GM21529 (cell line): ENCODE data around the gene PRDM2.

ENCODE experiments used
- ATAC-seq: cut with Tn5 transposase; IDR thresholded peaks from one replicate; pipeline ENCODE4 v1.9.1; 2021; ENCODE audit not compliant: unreplicated experiment

Gene PRDM2

DNA sequence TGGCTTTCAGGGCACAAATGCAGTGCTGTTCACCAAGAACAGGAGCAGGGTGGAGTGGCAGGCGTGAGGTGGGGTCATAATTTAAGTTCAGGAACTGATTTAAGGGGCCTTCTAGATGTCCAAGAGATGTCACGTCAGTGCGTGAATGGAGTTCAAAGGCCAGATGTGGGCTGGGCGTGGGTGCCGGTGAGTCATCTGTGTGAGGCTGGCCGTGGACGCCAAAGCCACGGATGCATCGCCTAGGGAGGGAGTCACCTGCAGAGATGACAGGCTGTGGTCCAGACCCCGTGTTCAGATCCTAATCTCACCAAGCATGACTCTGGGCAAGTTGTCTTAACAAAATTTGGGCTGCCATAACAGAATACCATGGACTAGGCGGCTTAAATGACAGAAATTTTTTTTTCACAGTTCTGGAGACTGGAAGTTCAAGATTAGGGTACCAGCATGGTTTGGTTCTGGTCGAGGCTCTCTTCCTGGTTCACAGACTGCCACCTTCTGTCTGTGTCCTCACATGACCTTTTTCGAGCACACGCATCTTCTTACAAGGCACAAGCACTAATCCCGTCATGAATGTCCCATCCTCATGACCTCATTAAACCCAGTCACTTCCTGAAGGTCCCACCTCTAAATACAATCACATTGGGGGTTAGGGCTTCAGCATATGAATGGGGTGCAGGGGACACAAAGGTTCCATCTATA, 109.6 kb downstream of the PRDM2 start:
- ATAC-seq: no peak

DNA sequence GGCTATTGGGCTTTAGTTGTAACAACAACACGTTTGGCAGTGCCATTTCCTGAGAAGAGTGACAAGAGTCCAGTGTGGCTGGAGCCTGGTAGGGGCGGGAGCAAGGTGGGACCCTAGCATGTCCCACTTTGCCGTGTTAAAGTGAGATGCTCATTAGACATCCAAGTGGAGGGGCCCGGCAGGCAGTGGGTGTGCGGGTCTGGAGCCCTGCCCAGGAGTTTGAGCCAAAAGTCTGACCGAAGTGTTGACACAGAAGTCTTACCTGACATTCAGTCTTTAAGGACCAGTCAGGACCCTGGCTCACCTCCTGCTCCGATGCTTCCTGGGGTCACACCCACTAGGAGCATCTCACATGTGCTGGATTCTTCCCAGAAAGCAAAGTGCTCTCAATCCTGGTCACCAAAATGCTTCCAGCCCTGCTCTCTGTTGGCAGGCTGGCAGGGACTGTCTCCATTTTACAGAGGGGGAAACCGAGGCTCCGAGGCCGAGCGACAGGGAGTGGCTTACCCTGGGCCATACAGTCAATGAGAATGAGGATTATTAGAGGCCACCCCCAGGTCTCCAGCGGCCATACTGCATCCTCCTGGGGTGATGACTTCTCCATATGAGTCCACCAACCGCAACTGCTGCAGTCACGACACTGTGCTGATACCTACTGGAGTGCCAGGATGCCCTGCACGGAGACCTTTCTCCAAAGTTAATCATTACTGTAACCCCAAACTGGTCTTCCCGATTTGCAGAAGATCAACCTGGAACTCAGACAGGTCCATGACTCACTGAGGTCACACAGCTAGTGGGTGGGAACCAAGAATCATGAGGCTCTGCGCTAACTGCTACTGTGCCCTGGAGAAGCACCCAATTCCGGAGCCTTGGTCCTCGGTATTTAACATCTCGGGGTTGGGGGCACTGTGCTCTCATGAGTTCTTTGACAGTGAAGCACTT, 112.7 kb downstream of the PRDM2 start:
- no peak for ATAC-seq

DNA sequence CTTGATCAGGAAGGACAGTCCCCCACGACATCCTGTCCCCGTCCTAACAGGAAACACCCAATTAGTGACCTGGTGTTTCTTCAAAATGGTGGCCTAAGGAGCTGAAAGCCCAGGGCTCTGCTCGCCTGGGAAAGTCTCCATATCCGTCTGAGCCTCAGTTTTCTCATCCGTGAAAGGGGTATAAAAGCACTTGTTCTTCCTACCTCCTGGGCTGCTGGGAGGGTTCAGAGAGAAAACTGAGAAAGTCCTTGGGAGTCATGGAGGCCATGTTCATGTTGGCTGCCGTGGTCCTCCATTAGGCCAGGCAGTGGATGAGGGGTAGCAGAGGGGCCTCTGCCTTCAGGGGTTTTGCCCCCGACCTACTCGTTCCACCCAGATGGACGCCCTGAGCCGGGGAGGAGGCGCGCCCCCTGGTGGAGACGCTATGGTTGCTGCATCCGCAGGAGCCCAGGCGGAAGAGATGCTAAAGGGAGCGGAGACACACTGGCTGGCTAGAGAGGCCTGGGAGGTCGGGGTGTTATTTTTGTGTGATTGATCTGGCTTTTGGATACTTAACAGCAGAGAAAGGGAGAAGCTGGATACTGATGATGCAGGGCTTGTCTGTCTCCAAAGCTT, 113.5 kb downstream of the PRDM2 start:
- no peak for ATAC-seq

DNA sequence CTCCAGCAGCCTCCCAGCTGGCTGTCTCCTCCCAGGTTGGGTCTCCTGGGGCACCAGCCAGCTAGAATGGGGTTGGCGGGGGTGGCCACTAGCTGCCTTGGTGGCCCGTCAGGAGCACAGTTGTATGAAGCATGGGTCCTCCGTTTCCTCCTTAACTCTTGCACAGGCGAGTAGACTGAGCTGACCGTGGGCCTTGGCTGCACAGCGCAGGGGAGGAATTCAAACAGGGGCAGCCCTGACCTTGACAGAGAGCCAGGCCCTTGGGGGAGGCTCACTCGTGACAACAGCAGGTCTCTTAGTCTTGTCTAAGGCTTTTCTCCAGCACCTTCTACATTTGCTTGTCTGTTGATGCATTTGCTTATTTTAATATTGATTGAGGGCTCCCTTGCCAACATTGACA, 114.1 kb downstream of the PRDM2 start:
- no peak for ATAC-seq

DNA sequence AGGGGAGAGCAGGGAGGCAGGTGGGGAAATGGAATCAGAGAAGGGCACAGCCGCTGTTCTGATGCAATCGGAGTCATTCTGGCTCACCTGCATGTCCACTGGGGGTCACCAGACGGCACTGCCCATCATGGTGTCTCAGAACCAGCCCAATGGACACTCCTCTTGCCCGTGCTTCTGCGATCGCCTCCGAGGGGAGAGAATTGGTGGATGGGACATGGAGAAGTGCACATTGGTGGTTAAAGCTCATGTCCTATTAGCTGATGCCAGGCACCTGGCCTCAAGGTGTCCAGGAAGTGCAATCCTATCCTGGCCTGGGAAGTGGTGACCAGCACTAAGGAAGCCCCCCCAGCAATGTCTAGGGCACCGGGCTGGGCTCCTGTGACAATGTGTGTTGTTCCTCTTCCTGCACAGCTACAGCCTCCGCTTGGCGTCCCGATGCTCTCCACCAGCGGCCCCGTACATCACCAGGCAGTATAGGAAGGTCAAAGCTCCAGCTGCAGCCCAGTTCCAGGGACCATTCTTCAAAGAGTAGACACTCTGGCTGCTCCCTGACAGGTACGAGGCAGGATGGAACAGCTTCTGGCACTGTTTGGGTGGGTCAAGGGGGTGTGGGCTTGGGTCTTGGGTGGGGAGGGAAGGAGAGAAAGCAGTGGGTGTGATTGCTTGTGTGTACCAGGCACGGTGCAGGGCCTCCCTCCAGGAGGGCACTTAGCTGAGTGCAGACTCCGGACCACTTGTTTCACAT, 116.2 kb downstream of the PRDM2 start:
- ATAC-seq: no peak

DNA sequence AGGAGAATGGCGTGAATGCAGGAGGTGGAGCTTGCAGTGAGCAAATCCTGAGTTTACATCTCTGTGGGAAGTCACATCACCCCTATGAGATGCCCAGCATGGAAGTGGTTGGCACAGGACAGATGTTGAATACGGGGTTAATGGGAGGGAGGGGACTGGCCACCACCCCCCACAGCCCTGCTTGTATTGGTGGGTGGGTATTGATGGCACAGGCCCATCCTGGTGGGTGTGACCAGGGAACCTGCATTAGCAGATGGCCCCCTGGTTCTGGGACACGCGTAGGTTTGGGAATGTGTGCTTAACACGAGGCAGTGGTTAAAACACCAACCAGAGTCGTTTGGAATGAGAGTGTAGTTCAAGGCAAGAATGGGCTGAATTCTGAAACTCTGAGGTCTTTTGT, 117.9 kb downstream of the PRDM2 start:
- no peak for ATAC-seq

DNA sequence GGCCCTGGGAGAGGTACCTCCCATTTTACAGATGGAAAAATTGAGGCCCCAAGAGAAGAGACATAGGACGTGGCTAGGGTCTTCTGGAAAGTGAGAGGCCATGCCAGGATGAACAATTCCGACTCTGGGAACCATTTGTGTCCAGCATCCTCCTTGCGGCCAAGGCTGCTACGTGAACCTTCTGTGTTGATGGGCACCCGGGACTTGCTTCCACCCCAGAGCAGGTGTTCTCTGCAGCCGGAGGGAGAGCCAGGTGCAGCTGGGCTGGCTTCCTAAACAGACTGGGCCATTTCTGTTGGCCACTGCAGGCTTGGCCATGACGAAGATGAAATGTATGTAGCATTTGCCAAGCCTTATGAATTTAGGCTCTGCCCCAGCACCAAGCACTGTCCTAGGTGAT, 118.9 kb downstream of the PRDM2 start:
- ATAC-seq: no peak

DNA sequence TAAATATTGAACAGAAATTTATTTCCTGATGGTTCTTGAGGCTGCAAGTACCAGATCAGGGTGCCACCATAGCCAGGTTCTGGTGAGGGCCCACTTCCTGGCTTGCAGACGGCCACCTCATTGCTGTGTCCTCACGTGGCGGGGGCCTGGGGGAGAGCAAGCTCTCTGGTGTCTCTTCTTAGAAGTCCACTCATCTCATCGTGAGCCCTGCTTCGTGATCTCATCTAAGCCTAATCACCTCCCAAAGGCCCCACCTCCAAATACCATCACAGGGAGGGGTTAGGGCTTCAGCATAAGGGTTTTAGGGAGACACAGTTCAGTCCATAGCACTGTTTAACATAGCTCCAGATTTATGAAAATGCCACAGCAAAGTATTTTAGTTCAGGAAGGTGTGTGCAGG, 119.7 kb downstream of the PRDM2 start:
- ATAC-seq: no peak

DNA sequence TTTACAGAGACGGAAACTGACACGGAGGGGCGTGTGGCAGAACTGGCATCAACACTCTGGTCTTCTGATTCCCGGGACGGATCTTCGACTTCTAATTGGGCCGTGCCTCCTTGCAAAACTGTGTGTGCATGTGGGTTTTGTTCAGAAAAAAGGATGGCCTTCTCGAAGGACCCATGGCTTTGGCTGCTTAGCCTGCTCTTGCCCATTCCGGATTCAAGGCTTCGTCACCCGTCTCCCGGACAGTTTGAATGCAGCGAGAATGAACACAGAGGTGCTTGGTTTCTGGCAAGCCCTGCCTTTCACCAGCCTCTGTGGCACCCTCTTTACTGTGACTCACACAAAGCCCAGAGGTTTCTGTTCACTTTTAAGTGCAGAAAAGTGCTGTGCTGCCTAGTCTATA, 120.1 kb downstream of the PRDM2 start:
- no peak for ATAC-seq

DNA sequence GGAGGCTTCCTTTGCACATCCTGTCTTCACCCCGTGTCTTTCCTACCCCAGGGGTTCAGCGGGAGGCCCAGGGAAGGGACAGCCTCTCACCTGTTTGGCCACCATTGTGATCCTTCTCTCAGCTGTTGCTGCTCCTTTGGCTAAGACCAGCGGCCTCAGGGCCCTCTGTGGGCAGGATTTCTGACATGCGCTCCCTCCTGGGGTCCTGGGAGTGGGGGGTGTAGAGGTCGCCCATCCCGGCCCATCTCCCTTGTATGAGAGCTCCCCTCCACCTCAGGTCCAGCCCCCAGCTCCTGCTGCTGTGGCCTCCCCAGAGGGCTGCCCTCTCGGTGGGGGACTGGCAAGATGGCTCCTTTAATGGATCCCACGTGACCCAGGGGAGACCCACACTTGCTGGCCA, 120.5 kb downstream of the PRDM2 start:
- no peak for ATAC-seq

DNA sequence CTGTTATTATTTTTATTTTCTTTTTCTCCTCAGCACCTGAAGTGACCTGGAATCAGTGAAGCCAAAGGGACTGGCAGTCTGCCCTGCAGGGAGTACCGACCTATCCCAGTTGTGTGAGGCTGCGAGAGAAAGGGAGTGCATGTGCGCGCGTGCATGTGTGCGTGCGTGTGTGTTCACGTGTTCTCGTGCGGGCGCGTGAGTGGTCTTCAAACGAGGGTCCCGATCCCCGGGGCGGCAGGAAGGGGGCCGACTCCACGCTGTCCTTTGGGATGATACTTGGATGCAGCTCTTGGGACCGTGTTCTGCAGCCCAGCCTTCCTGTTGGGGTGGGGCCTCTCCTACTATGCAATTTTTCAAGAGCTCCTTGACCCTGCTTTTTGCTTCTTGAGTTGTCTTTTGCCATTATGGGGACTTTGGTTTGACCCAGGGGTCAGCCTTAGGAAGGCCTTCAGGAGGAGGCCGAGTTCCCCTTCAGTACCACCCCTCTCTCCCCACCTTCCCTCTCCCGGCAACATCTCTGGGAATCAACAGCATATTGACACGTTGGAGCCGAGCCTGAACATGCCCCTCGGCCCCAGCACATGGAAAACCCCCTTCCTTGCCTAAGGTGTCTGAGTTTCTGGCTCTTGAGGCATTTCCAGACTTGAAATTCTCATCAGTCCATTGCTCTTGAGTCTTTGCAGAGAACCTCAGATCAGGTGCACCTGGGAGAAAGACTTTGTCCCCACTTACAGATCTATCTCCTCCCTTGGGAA, 123.3 kb downstream of the PRDM2 start:
- no peak for ATAC-seq

DNA sequence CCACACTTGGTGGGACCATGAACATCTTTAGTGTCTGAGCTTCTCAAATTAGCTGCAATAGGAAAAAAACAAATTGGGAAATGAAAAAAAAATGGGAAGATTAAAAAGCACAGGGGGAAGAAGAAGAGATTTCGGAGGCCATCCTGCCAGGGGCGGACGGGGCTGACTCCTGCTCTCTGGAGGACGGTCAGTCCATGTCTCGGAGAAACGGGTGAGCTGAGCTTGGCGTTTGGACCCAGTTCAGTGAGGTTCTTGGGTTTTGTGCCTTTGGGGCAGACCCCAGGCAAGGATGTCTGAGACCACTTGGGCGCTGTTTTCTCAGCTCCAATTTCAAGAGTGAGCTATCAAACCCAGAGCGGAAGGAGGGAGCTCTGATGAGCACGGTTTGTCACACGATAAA, 123.9 kb downstream of the PRDM2 start:
- no peak for ATAC-seq

DNA sequence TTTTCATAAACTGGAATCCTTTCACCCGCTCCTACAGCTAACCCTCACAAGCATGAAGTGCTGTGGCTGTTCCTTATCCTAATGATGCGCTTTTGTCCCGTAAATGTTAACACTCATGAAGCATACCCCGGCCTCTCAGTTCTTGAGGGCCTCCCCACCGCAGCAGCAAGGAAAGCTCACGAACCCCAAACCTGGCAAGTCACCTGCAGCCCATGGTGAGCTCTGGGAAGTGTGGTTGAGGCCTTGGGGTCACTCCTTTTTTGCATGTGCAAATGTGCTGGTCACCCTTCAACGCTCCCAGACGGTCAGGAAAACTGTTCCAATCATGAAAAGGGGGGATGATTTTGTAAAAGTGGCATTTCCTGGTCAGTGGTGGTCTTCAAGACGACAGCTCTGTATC, 124.6 kb downstream of the PRDM2 start:
- ATAC-seq: no peak

DNA sequence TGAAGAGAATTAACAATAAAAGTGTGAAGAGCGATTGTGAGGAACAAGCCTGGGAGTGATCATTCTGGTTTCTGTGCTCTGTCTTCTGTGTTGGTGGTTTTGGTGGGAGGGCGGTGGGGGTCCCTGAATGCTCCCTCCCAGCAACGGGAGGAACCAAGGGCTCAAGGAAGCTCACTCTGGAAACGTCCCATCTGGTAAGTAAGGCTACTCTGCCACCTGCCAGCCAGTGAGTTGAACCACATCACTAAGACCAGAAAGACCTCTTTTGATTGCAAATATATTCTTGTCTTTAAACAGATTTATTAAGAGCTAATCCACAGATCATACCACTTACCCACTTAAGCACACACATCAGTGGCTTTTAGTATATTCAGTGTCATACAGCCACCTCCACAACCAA, 125.0 kb downstream of the PRDM2 start:
- ATAC-seq: no peak

DNA sequence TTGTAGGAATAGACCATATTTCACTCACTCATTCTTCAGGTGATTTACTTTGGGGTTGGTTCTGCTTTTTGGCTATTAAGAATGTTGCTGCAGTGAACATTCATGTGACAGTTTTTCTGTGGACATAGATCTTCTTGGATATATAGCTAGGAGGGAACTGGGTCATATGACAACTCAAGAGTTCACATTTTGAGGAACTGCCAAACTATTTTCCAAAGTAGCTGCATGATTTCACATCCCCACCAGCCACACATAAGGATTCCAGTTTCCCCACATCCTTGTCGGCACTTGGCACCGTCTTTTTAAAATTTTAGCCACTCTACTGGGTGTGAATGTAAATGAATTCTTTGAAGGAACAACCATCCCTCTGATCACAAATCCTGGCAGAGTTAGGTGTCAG, 126.0 kb downstream of the PRDM2 start:
- ATAC-seq: no peak

DNA sequence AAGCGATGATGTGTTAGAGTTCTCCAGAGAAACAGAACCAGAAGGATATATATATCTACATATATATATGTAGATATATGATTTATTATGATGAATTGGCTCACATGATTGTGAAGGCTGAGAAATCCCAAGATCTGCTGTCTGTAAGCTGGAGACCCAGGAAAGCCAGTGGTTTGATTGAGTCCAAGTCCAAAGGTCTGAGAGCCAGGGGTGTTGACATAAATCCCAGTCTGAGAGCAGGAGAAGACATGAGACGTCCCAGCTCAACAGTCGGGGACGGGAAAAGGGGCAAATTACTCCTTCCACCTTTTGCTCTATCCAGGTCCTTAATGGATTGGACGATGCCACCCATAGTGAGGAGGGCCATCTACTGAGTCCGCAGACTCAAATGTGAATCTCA, 126.6 kb downstream of the PRDM2 start:
- ATAC-seq: no peak

DNA sequence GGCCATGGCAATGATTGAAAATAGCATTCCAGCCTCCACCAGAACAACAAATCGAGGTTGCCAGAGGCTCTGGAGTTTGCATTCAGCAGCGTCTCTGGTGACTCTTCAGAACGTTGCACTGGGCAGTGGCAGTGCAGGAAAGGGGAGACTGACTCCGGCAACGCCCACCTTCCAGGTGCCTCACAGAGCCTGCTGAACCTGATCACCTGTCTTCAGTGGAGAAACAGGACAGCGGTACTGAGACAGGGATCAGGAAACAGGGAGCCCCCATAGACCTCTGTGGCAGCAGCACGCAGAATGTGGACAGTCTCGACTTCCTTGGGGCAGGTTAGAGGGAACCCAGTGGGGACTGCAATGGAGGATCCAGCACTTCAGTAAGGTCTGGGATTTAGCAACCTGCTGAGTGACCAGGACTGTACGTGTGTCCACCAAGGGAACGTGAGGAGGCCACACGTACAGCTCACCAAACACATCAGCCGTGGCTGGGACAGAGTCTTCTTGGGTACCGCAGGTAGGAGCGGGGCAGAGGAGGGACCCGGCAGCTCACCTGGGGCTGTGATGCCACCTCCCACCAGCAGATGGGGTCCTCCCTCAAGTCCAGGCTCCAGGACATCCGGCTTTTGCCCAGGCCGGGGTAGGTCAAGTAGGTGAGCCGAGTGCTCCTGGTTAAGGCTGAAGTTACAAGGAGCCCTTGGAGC, 128.6 kb downstream of the PRDM2 start:
- no peak for ATAC-seq

DNA sequence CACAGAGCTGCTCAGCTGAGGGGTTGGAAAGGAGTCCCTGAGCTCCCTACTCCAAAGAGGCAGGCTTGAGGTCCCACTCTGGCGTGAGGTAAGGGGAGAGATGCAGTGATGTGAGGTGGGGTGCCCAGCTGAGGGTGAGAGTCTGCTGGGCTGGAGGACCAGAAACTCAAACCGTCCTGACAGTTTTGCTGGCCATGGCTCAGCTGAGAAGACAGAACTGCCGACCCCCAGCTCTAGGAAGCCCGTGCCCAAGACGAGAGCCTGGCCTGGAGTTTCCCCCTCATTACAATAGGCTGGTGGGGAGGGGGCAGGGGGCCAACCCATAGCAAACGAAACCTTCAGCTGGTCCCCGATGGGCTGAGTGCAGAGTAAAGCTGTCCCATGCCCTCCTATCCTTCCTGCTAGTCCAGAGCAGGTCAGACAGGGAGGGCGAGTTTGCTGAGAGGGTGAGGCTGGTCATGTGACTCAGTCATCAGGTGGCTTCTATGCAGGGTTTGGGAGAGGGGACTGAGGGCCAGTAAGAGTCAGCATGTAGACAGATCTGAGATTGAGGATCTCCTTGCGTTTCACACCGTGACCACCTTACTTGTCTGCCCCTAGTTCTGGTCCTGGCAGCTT, 129.3 kb downstream of the PRDM2 start:
- no peak for ATAC-seq

DNA sequence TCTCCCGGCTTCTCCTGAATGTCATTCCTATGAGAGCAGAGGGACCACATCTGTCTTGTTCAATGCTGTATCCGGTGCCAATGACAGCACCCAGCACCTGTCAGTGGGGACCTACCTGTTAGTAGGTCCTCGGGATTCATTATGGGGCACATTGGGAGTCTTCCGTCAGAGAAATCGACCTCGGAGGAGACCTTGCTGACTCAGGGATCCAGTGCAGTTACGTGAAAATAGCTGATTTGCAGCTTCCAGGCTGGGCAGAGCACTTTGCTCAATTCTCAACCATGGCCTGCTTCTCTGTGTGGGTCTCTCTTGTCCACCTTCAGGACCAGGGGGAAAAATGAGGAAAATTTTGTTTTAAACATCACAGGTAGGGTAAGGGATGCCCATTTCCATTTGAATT, 130.2 kb downstream of the PRDM2 start:
- no peak for ATAC-seq
